ENCODE data around the gene CBARP. TPM values are rescaled to one million over a fixed set of nuclear protein-coding genes. Genes with fewer than 3 reads are reported as not detected.

CBARP gene
- total and polyA plus RNA-seq, 9 of the 15 experiments (the other 6 are each of a cell fraction or from before 2014, with no cell fraction given): 0.03 to 8.9 (median 1.2) TPM; not detected in 1

DNA sequence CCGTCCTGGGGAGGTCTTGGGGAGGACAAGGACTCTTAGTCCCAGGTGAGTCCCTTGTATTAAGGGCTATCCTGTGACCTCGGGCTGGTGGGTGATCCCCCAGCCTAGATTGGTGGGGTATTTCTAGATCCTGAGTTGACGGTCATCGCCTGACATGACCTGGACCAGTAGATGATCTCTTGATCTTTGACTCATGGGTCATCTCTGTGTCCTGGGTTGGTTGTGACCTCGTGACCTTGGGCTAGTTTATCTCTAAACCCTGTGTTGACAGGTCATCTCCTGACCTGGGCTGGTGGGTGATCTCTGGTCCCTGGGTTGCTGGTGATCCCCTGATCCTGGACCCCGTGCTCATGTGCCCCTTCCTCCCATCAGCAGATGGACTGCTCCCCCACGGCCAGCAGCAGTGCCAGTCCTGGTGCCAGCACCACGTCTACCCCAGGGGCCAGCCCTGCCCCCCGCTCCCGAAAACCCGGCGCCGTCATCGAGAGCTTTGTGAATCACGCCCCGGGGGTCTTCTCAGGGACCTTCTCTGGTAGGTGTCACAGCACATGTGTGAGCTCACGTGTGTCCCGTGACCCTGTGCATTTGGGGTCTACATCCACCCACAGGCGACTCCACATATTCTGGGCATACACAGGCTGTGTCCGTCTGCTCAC lies 16.9 kb upstream of the CBARP start (continued):
- TF ChIP-seq, protein P1, sequence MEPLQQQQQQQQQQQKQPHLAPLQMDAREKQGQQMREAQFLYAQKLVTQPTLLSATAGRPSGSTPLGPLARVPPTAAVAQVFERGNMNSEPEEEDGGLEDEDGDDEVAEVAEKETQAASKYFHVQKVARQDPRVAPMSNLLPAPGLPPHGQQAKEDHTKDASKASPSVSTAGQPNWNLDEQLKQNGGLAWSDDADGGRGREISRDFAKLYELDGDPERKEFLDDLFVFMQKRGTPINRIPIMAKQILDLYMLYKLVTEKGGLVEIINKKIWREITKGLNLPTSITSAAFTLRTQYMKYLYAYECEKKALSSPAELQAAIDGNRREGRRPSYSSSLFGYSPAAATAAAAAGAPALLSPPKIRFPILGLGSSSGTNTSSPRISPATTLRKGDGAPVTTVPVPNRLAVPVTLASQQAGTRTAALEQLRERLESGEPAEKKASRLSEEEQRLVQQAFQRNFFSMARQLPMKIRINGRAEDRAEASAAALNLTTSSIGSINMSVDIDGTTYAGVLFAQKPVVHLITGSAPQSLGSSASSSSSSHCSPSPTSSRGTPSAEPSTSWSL (CRISPR knock-in tag; IDR thresholded peaks at IDR 0.05; ENCODE audit: borderline replicate concordance): no peak

DNA sequence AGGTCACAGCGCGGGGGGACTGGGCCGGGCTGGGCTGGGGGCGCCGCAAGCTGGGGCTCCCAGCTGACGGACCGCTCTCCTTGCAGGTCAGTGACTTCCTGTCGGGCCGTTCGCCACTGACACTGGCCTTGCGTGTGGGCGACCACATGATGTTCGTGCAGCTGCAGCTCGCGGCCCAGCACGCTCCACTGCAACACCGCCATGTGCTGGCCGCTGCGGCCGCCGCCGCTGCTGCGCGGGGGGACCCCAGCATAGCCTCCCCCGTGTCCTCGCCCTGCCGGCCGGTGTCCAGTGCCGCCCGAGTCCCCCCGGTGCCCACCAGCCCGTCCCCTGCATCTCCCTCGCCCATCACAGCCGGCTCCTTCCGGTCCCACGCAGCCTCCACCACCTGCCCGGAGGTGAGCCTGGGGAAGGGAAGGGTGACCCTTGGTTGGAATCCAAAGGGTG lies 16.3 kb upstream of the CBARP start:
- H3K27ac ChIP-seq (ENCODE audit: extremely low read depth, low read depth, low read length): peak overlapping the region; percentile 82; the same call in 2 of the 3 replicates
- H3K9me1 ChIP-seq (ENCODE audit: control insufficient read depth, insufficient read depth, low read length): no peaks in the 10 kb centered on the region
- FAIRE-seq (no peak), DNase-seq (ENCODE audit: extremely low read depth in 1 of 4, low spot score in 3 of 4) (no peak), ATAC-seq (no peak)
- intact Hi-C loops (cut with micrococcal nuclease): no loop called here
- H3K4me2 ChIP-seq (ENCODE audit: insufficient read depth, low read length): no peak overlapping the region
- H3K79me2 ChIP-seq (ENCODE audit: control insufficient read depth, insufficient read depth, low read length): peaks cover 73% of the 10 kb centered on the region
- H4K20me1 ChIP-seq (replicated peaks; ENCODE audit: control insufficient read depth, insufficient read depth, low read length): 0 out of 2 replicates have a peak, but pooled peaks cover 7% of the 10 kb centered on the region
- peak overlapping the region in 1 of 2 experiments; percentile 96; a peak in 2 of 4 replicates for H3K9ac ChIP-seq (ENCODE audit: insufficient read depth in 1 of 2, low read depth in 2 of 2, low read length in 2 of 2)
- POLR2A ChIA-PET: interaction anchor here (1.8 to 7.8 kb wide), 2 partner anchors 12 to 15 kb away, joined by 11 to 88 read pairs; partner anchors contain the start of gene CIRBP
- in situ Hi-C loops (cut with MboI): no loop called here
- 90% methylated on average over 27 of the region's 37 CpGs for WGBS (ENCODE audit: insufficient coverage, low coverage, missing lambda C conversion rate)
- CTCF ChIA-PET (ENCODE audit: low intra/inter-chr PET ratio): no interaction called here
- no peaks in the 10 kb centered on the region for H3K9me3 ChIP-seq (replicated peaks; ENCODE audit: control insufficient read depth, insufficient read depth, low read depth, low read length)
- H3K4me1 ChIP-seq (replicated peaks in 1 of 2; ENCODE audit: control insufficient read depth in 2 of 2, insufficient read depth in 2 of 2, low read length in 2 of 2): peaks cover 32 to 96% of the 10 kb centered on the region in 2 experiments
- no peak overlapping the region for H3K4me3 ChIP-seq
- H3K36me3 ChIP-seq (ENCODE audit: control insufficient read depth, insufficient read depth, low read length): peaks cover 70% of the 10 kb centered on the region; the same call in 2 of the 3 replicates
- no peaks in the 10 kb centered on the region for H3K27me3 ChIP-seq (ENCODE audit: control insufficient read depth in 2 of 2, insufficient read depth in 2 of 2, low read length in 2 of 2)
- H2AFZ ChIP-seq (ENCODE audit: low read depth, low read length): no peak overlapping the region
- BruUV-seq (replicated peaks): no TSS peak
- TF ChIP-seq POLR2G (IDR thresholded peaks at IDR 0.05; ENCODE audit: low read depth, low read length): peak; percentile 45; the same call in 1 of the 2 replicates
- TF ChIP-seq HIVEP1 (CRISPR knock-in tag; IDR thresholded peaks at IDR 0.05): no peak
- TF ChIP-seq MAFF (IDR thresholded peaks at IDR 0.05; ENCODE audit: low read length): no peak
- TF ChIP-seq FIP1L1 (IDR thresholded peaks at IDR 0.05; ENCODE audit: low read depth, low read length, poor library complexity, severe bottlenecking): peak; percentile 8
- TF ChIP-seq, protein P2, sequence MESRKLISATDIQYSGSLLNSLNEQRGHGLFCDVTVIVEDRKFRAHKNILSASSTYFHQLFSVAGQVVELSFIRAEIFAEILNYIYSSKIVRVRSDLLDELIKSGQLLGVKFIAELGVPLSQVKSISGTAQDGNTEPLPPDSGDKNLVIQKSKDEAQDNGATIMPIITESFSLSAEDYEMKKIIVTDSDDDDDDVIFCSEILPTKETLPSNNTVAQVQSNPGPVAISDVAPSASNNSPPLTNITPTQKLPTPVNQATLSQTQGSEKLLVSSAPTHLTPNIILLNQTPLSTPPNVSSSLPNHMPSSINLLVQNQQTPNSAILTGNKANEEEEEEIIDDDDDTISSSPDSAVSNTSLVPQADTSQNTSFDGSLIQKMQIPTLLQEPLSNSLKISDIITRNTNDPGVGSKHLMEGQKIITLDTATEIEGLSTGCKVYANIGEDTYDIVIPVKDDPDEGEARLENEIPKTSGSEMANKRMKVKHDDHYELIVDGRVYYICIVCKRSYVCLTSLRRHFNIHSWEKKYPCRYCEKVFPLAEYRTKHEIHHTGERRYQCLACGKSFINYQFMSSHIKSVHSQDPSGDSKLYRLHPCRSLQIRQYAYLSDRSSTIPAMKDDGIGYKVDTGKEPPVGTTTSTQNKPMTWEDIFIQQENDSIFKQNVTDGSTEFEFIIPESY (CRISPR knock-in tag; IDR thresholded peaks at IDR 0.05): peak; percentile 95
- TF ChIP-seq RBFOX2 (IDR thresholded peaks at IDR 0.05; ENCODE audit: low read depth, low read length): peak; percentile 24; the same call in 1 of the 2 replicates
- TF ChIP-seq, protein P3, sequence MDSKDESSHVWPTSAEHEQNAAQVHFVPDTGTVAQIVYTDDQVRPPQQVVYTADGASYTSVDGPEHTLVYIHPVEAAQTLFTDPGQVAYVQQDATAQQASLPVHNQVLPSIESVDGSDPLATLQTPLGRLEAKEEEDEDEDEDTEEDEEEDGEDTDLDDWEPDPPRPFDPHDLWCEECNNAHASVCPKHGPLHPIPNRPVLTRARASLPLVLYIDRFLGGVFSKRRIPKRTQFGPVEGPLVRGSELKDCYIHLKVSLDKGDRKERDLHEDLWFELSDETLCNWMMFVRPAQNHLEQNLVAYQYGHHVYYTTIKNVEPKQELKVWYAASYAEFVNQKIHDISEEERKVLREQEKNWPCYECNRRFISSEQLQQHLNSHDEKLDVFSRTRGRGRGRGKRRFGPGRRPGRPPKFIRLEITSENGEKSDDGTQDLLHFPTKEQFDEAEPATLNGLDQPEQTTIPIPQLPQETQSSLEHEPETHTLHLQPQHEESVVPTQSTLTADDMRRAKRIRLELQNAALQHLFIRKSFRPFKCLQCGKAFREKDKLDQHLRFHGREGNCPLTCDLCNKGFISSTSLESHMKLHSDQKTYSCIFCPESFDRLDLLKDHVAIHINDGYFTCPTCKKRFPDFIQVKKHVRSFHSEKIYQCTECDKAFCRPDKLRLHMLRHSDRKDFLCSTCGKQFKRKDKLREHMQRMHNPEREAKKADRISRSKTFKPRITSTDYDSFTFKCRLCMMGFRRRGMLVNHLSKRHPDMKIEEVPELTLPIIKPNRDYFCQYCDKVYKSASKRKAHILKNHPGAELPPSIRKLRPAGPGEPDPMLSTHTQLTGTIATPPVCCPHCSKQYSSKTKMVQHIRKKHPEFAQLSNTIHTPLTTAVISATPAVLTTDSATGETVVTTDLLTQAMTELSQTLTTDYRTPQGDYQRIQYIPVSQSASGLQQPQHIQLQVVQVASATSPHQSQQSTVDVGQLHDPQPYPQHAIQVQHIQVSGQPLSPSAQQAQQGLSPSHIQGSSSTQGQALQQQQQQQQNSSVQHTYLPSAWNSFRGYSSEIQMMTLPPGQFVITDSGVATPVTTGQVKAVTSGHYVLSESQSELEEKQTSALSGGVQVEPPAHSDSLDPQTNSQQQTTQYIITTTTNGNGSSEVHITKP (IDR thresholded peaks at IDR 0.05; ENCODE audit: partially characterized antibody): no peak
- peak; percentile 27 for TF ChIP-seq PRPF4 (IDR thresholded peaks at IDR 0.05; ENCODE audit: insufficient read depth, low read depth, low read length, poor library complexity, severe bottlenecking)

All from K562 (cell line).